Prostate gland (tissue), 2 donors: ENCODE results near the gene BCR.

Experiments
- CTCF ChIP-seq, 4 experiments: fragments of 200-600 bp in 2 of 4; fragments of 450-650 bp in 2 of 4; sonication (generic) in 2 of 4; IDR thresholded peaks; 1 replicate in 3 of 4; 2 replicates in 1 of 4; pipeline ENCODE4 v1.5.1; 2016 to 2019; ENCODE audit warnings: antibody characterized with exemption in 4 of 4, mild to moderate bottlenecking in 2 of 4, moderate library complexity in 2 of 4
- POLR2A ChIP-seq: fragments of 450-650 bp; IDR thresholded peaks from one replicate; pipeline ENCODE4 v1.6.1; 2016; ENCODE audit warnings: antibody characterized with exemption, mild to moderate bottlenecking
- POLR2AphosphoS5 ChIP-seq: sonication (generic); formaldehyde crosslinking; IDR thresholded peaks from one replicate; pipeline ENCODE4 v1.6.1; 2017; ENCODE audit warnings: antibody characterized with exemption

- no peak for TF ChIP-seq POLR2A
- no peak for TF ChIP-seq CTCF (IDR thresholded peaks at IDR 0.05)
- TF ChIP-seq POLR2AphosphoS5, result no peak
These were observed 90.0 kb downstream of the BCR start for GRCh38 chr22:23270212-23270733.
